Neural cell (in vitro differentiated cells): ENCODE measurements around the gene HS1BP3. TPM values are rescaled to one million over a fixed set of nuclear protein-coding genes. Genes with fewer than 3 reads are reported as not detected.

Experiments
- H2AFZ ChIP-seq: fragments of 200-600, 300-800 bp; sonication (generic), shearing (Covaris generic); 2 replicates; pipeline ENCODE4 v1.6.0; 2014; ENCODE audit warnings: low read depth, mild to moderate bottlenecking, antibody characterized with exemption, low read length, moderate library complexity
- H3F3A ChIP-seq: fragments of 200-600 bp; shearing (Covaris generic); 2 replicates; pipeline ENCODE4 v1.6.1; 2016; ENCODE audit warnings: mild to moderate bottlenecking, moderate library complexity, mixed read lengths, antibody characterized with exemption, low read length; ENCODE audit not compliant: insufficient read depth, poor library complexity, severe bottlenecking
- H3K27ac ChIP-seq: fragments of 200-600, 300-800 bp; sonication (generic), shearing (Covaris generic); 2 replicates; pipeline ENCODE4 v1.5.1; 2014; ENCODE audit warnings: mild to moderate bottlenecking, low read length, moderate library complexity
- H3K27me3 ChIP-seq: fragments of 300-800, 200-600 bp; sonication (generic), shearing (Covaris generic); 2 replicates; pipeline ENCODE4 v1.6.0; 2014; ENCODE audit warnings: mild to moderate bottlenecking, low read depth, low read length, moderate library complexity; ENCODE audit not compliant: insufficient read depth
- H3K36me3 ChIP-seq: fragments of 300-800, 200-600 bp; sonication (generic), shearing (Covaris generic); 2 replicates; pipeline ENCODE4 v1.5.1; 2014; ENCODE audit warnings: mild to moderate bottlenecking, antibody characterized with exemption, low read length, moderate library complexity; ENCODE audit not compliant: insufficient read depth
- H3K4me2 ChIP-seq: fragments of 300-800, 200-600 bp; sonication (generic), shearing (Covaris generic); 2 replicates; pipeline ENCODE4 v1.6.0; 2014; ENCODE audit warnings: mild to moderate bottlenecking, low read length
- H3K4me3 ChIP-seq: fragments of 300-800, 200-600 bp; sonication (generic), shearing (Covaris generic); 2 replicates; pipeline ENCODE4 v1.5.1; 2014; ENCODE audit warnings: mild to moderate bottlenecking, low read length, moderate library complexity
- H3K79me2 ChIP-seq: fragments of 200-600 bp; shearing (Covaris generic); replicated peaks from 2 replicates; pipeline ENCODE4 v1.6.0; 2014; ENCODE audit warnings: mild to moderate bottlenecking, low read length, moderate library complexity; ENCODE audit not compliant: insufficient read depth
- H3K9ac ChIP-seq: fragments of 300-800, 200-600 bp; sonication (generic), shearing (Covaris generic); 2 replicates; pipeline ENCODE4 v1.6.1; 2016; ENCODE audit warnings: mild to moderate bottlenecking, low read length, mixed read lengths
- H3K9me2 ChIP-seq: fragments of 200-600 bp; shearing (Covaris generic); 2 replicates; pipeline ENCODE4 v1.6.1; 2016; ENCODE audit warnings: mild to moderate bottlenecking, low read length, mixed read lengths; ENCODE audit not compliant: insufficient read depth
- H3K9me3 ChIP-seq: fragments of 200-600, 300-800 bp; sonication (generic), shearing (Covaris generic); 2 replicates; pipeline ENCODE4 v1.6.1; 2016; ENCODE audit warnings: mild to moderate bottlenecking, mixed run types, low read length, moderate library complexity, mixed read lengths
- H4K20me1 ChIP-seq: fragments of 200-600 bp; shearing (Covaris generic); 2 replicates; pipeline ENCODE4 v1.6.1; 2016; ENCODE audit warnings: mild to moderate bottlenecking, mixed run types; ENCODE audit not compliant: insufficient read depth
- EP300 ChIP-seq: fragments of 450-650 bp; conservative IDR thresholded peaks from 2 replicates; pipeline ENCODE4 v1.6.1; 2014; ENCODE audit warnings: antibody characterized with exemption, mild to moderate bottlenecking, moderate library complexity; ENCODE audit not compliant: poor library complexity, severe bottlenecking
- EZH2 ChIP-seq: fragments of 200-600, 300-800 bp; shearing (Covaris generic), sonication (generic); IDR thresholded peaks from 2 replicates; pipeline ENCODE4 v1.6.1; 2014; ENCODE audit warnings: antibody characterized with exemption, low read length, borderline replicate concordance, mild to moderate bottlenecking; ENCODE audit not compliant: insufficient read depth, poor library complexity, severe bottlenecking
- MXI1 ChIP-seq: fragments of 450-650 bp; conservative IDR thresholded peaks from 2 replicates; pipeline ENCODE4 v1.6.1; 2014; ENCODE audit warnings: antibody characterized with exemption, mild to moderate bottlenecking; ENCODE audit not compliant: poor library complexity, severe bottlenecking
- POLR2AphosphoS5 ChIP-seq: IDR thresholded peaks from 2 replicates; pipeline ENCODE4 v1.6.1; 2012
- RAD21 ChIP-seq: fragments of 450-650 bp; conservative IDR thresholded peaks from 2 replicates; pipeline ENCODE4 v1.6.1; 2014; ENCODE audit warnings: antibody characterized with exemption, mild to moderate bottlenecking, moderate library complexity
- SMC3 ChIP-seq: fragments of 450-650 bp; conservative IDR thresholded peaks from 2 replicates; pipeline ENCODE4 v1.6.1; 2014; ENCODE audit warnings: antibody characterized with exemption, mild to moderate bottlenecking, moderate library complexity; ENCODE audit not compliant: poor library complexity
- TAF1 ChIP-seq: IDR thresholded peaks from 2 replicates; pipeline ENCODE4 v1.6.1; 2012; ENCODE audit warnings: low read depth
- polyA plus RNA-seq: library from polyadenylated mRNA; depleted of rRNA; stranded (reverse); fragments of >200 nt; gene quantifications from 2 replicates; pipeline ENCODE4 v1.2.3, GENCODE V29; 2014
- TF ChIP-seq, protein P1 (sequence below): fragments of 450-650 bp; IDR thresholded peaks from 2 replicates; pipeline ENCODE4 v1.5.1; 2014; ENCODE audit warnings: antibody characterized with exemption, mild to moderate bottlenecking, moderate library complexity; ENCODE audit not compliant: poor library complexity, severe bottlenecking
- TF ChIP-seq, protein P2 (sequence below): IDR thresholded peaks from 2 replicates; pipeline ENCODE4 v1.6.1; 2012; ENCODE audit warnings: borderline replicate concordance

The HS1BP3 gene
- polyA plus RNA-seq, 1 donor from 2014 or later: 8.9 TPM

DNA sequence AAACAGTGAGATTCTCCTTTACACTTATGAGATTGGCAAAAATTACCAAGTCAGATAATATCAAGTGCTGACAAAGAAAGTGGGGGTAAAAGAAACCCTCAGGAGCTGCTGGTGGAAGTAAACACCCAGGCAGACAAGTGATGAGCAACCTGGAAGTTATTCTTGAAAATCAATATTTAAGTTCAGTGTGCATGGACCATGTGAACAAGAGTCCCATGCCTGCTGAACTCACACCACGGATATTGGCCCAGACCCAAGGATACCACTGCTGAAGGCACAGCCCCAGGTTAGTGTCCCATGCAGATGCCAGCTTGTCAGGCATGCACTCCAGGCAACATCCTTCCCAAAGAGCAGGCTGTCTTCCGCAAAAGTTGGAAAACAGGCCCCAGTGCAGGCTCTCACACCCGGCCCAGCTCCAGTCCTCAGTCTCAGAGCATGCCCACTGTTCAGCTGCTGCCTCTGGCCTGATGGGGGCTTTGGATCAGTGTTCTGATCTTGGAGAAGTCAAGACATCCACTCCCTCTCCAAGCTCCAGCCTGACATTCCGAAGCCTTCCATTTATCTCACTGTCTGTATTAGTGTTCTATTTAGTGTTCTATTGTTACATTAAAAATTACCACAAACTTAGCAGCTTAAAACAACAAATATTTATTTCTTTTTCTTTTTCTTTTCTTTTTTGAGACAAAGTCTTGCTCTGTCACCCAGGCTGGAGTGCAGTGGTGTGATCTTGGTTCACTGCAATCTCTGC, 70.0 kb downstream of the HS1BP3 start:
- Histone ChIP-seq H3K4me3 (no peak overlapping the region), H3F3A (no peaks in the 10 kb centered on the region), H3K27ac (no peak overlapping the region), H3K36me3 (no peaks in the 10 kb centered on the region), H3K27me3 (no peaks in the 10 kb centered on the region), H3K9me3 (no peaks in the 10 kb centered on the region), H4K20me1 (no peaks in the 10 kb centered on the region), H2AFZ (no peak overlapping the region), H3K9me2 (no peaks in the 10 kb centered on the region), H3K79me2 (no peaks in the 10 kb centered on the region), H3K9ac (no peak overlapping the region), H3K4me2 (no peak overlapping the region)
- TF ChIP-seq TAF1 (no peak), RAD21 (no peak), SMC3 (no peak), POLR2AphosphoS5 (no peak), MXI1 (no peak), EP300 (no peak), EZH2 (no peak)
- TF ChIP-seq, protein P1, sequence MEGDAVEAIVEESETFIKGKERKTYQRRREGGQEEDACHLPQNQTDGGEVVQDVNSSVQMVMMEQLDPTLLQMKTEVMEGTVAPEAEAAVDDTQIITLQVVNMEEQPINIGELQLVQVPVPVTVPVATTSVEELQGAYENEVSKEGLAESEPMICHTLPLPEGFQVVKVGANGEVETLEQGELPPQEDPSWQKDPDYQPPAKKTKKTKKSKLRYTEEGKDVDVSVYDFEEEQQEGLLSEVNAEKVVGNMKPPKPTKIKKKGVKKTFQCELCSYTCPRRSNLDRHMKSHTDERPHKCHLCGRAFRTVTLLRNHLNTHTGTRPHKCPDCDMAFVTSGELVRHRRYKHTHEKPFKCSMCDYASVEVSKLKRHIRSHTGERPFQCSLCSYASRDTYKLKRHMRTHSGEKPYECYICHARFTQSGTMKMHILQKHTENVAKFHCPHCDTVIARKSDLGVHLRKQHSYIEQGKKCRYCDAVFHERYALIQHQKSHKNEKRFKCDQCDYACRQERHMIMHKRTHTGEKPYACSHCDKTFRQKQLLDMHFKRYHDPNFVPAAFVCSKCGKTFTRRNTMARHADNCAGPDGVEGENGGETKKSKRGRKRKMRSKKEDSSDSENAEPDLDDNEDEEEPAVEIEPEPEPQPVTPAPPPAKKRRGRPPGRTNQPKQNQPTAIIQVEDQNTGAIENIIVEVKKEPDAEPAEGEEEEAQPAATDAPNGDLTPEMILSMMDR: no peak
- TF ChIP-seq, protein P2, sequence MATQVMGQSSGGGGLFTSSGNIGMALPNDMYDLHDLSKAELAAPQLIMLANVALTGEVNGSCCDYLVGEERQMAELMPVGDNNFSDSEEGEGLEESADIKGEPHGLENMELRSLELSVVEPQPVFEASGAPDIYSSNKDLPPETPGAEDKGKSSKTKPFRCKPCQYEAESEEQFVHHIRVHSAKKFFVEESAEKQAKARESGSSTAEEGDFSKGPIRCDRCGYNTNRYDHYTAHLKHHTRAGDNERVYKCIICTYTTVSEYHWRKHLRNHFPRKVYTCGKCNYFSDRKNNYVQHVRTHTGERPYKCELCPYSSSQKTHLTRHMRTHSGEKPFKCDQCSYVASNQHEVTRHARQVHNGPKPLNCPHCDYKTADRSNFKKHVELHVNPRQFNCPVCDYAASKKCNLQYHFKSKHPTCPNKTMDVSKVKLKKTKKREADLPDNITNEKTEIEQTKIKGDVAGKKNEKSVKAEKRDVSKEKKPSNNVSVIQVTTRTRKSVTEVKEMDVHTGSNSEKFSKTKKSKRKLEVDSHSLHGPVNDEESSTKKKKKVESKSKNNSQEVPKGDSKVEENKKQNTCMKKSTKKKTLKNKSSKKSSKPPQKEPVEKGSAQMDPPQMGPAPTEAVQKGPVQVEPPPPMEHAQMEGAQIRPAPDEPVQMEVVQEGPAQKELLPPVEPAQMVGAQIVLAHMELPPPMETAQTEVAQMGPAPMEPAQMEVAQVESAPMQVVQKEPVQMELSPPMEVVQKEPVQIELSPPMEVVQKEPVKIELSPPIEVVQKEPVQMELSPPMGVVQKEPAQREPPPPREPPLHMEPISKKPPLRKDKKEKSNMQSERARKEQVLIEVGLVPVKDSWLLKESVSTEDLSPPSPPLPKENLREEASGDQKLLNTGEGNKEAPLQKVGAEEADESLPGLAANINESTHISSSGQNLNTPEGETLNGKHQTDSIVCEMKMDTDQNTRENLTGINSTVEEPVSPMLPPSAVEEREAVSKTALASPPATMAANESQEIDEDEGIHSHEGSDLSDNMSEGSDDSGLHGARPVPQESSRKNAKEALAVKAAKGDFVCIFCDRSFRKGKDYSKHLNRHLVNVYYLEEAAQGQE: no peak

DNA sequence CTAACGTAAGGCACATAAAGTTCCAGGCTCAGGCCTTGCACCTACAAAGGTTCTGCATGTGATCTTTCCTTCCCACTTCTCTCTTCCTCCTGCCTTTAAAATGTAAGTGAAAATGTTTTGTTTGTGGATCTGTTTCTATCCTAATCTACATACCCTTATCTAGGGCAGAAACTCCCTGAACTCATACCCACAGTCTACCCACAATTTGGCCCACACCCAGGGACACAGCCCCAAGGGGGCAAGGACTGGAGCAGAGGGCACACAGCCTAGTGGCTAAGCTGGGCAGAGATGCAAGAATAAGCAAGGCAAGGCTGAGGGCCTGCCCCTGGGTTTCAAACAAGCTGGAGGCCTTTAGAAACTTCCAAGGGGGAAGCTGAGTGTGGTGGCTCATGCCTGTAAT, 71.0 kb downstream of the HS1BP3 start:
- Histone ChIP-seq H3K9me2 (no peaks in the 10 kb centered on the region), H3F3A (no peaks in the 10 kb centered on the region), H4K20me1 (no peaks in the 10 kb centered on the region), H3K4me2 (no peak overlapping the region), H3K27me3 (no peaks in the 10 kb centered on the region), H3K27ac (no peak overlapping the region), H3K79me2 (no peaks in the 10 kb centered on the region), H2AFZ (no peak overlapping the region), H3K9me3 (no peaks in the 10 kb centered on the region), H3K36me3 (no peaks in the 10 kb centered on the region), H3K4me3 (no peak overlapping the region), H3K9ac (no peak overlapping the region)
- TF ChIP-seq, protein P2: no peak
- no peak for TF ChIP-seq SMC3
- no peak for TF ChIP-seq EP300
- TF ChIP-seq TAF1: no peak
- TF ChIP-seq, protein P1: no peak
- TF ChIP-seq RAD21: no peak
- TF ChIP-seq MXI1: no peak
- no peak for TF ChIP-seq EZH2
- TF ChIP-seq POLR2AphosphoS5: no peak
